HG03103 (cell line): Measurements from ENCODE around the gene GUCD1.

Experiments
- ATAC-seq: cut with Tn5 transposase; IDR thresholded peaks from one replicate; pipeline ENCODE4 v1.9.1; 2021; ENCODE audit warnings: low read depth; ENCODE audit not compliant: unreplicated experiment

The GUCD1 gene

GRCh38 chr22:24506802-24507438 is 48.0 kb downstream of the GUCD1 start:
- no peak for ATAC-seq

GRCh38 chr22:24504956-24505736 is 49.8 kb downstream of the GUCD1 start:
- no peak for ATAC-seq

DNA sequence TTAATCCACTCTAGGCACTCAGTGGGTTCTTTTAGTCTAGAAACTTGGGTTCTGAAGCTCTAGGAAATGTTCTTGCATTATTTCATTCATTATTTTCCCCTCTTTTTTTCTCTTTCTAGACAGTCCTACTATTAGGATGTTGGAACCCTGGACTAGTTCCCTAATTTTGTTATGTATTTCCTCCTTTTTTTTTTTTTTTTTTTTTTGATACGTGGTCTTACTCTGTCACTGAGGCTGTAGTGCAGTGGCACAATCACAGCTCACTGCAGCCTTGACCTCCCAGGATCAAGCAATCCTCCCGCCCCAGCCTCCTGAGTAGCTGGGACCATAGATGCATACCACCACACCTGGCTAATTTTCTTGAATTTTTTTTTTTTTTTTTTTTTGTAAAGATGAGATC is 50.4 kb downstream of the GUCD1 start:
- ATAC-seq = no peak

- no peak for ATAC-seq
Measured at GRCh38 chr22:24503843-24504338, 51.0 kb downstream of the GUCD1 start.

DNA sequence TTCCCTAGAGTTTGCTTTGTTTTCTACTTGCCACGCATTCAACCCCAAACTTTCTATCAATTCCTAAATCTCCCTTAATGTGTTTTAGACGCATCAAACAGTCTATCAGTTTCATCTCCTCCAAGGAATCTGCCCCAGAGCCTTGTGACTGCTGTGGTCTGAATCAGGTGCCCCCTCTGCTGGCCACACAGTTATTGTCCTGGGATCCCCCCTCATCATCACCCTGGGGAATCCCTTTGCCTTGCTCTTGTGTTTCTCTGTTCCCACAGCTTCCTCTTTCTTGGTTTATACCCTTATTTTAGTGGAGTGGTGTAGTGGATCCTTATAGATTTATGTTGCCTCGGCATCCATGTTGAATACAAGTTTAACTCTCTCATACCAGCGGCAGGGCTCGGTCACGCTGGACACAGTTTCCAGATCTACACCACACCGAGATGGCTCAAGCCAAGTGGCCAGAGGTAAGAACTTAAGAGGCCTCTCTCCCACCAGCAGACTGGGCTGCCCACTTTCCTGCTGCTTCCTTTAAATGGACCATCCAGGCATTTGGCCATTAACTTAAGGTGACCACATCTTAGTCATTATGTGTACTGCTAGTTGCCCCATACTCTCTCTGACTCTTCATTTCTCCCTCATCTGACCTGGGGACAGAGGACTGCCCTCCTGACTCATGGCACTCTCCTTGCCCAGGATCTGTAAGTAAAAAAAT is 51.6 kb downstream of the GUCD1 start:
- ATAC-seq = no peak

GRCh38 chr22:24502541-24502940 is 52.4 kb downstream of the GUCD1 start:
- ATAC-seq = no peak

DNA sequence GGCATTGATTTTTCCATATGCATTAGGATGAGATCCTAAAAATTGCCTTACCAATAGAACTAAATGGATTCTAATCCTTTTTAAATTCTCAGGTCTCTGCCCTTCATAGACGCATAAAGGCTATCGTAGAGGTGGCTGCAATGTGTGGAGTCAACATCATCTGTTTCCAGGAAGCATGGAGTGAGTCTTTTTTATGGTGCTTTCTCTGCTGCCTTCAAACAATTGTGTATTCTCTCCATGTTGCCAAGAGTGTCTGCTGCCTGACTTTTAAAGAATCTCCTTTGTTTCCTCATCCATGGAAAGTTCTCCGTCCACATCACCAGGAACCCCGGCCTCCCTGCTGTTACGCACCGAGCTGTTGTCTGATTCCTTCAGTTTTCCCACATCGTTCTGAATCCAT is 52.9 kb downstream of the GUCD1 start:
- no peak for ATAC-seq

DNA sequence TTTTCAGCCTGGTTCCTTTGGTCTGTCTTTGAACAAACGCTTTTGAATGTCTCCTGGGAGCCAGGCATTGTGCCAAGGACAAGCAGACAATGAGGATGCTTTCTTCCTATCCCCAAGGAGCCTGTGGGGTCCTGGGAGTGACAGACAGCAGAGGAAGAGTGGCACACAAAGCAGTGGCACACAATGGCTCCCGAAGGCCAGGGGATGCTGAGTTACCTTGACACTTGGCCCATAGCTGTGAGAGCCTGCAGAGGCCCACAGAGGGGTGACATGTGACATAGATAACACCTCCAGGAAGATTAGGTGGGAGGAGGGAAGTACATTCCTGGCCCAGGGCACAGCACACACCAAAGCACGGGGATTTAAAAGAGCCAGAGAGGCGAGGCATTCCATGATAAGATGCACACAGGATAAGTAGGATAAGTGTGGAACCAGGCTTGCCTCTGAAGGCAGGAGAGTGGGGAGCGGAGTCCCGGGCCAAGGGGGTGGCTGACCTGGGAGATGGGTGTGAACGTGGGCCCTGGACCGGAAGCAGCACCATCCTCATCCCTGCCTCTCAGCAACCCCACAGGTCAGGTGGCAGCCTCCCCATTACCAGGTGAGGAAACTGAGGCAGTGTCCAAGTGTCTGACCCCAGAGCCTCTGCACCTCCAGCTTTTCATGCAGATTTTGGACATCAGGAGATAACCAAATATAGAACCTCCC is 53.5 kb downstream of the GUCD1 start:
- no peak for ATAC-seq

DNA sequence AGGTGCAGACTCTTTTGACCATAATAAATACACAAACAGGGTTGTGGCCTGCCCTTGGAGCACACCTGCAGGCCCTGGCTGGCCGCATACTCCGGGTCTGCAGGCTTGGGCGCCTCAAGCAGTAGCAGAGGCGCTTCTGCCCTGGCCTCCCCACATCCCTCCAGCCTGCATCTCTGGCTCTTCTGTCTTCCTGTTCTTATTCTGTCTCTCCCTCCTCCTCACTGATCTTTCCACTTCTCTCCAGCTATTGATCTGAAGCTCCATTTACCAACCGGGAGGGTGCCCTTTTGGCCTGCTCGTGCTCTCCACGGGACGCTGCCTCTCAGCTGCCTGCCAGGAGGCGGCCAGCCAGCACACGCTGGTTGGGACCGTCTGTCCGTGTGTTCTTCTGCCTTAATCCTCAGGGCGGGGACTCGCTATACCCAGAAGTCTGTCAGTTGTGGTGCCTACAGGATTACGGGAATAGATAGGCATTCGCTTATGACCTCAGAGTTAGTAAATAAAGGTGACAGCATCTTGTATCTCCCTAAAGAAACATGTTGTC is 54.6 kb downstream of the GUCD1 start:
- no peak for ATAC-seq

DNA sequence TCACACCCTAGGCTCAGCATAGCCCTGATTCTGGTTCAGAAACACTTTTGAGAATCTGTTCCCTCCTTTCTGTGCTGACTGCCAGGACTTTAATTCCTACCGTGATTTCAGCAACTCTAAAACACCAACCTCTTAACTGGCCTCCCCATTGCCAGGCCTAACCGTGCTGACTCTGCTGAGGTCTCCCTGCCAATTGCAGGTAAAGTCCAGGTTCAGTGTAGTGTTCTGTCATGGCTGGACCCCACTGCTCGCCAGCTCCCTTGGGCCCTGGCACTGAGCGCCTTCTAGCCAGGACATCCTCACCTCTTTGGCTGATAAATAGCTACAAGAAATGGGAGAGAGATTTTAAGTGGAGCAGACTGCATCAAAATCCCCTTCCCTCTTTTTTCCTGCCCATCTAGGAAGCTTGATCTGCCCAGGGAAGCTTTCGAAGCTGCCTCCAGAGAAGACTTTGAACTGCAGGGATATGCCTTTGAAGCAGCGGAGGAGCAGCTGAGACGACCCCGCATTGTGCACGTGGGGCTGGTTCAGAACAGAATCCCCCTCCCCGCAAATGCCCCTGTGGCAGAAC is 55.1 kb downstream of the GUCD1 start:
- ATAC-seq = no peak

DNA sequence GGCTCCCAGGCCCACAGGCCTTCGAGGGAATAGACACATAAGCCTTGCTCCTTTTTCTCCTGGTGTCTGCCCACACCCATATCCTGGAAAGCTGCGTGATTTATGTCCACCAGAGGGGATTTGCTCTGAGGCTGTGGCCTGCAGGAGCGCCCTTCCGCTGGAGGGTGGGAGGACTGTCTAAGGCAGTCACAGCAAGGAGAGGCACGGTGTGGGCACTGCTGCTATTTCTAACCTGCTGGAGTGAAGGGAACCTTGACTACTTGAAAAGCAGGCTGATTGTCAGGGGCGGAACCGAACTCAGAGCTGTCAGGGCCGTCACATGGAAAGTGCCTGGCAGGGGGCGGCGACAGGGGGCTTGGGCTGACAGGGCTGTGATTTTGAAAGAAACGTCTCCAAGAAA is 56.1 kb downstream of the GUCD1 start:
- no peak for ATAC-seq

DNA sequence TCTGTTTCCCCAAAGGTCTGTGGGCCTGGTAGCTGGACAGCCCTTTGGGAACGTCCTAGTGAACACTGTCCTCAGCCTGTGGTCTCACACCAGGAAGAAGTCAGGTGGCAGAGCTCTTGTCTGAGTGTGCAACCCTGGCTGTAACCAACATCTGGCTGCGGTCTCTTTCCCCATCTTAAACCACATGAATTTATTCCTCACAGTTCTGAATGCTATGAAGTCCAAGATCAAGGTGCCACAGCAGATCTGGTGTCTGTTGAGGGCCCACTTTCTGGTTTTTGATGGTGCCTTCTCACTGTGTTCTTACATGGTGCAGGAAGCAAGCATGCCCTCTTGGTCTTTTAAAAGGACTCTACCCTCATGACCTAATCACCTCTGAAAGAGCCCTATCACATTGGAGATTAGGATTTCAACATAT is 57.1 kb downstream of the GUCD1 start:
- no peak for ATAC-seq

GRCh38 chr22:24496661-24497060 is 58.3 kb downstream of the GUCD1 start:
- no peak for ATAC-seq

DNA sequence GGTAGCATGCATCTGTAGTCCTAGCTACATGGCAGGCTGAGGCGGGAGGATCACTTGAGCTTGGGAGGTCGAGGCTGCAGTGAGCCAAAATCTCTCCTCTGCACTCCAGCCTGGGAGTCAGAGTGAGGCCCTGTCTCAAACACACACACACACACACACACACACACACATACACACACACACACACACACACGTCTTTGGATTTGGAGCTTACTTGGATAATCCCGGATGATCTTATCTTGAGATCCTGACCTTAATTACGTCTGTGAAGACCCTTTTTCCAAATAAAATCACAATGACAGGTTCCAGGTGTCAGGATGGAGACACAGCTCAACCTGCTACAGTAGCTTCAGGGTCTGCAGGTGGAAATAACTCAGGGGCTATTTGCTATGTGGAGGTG is 58.7 kb downstream of the GUCD1 start:
- ATAC-seq = no peak

DNA sequence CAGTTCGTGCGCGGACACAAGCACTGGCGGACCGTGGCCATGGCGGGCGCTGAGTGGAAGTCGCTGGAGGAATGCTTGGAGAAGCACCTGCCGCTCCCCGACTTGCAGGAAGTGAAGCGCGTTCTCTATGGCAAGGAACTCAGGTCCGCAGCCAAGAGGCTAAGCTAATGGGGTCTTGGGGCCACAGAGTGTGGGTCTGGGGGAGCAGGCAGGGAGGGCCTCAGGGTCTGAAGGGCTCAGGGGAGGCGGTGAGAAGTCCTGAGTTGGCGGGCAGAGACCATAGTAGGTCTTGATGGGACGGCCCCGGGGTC is 59.6 kb downstream of the GUCD1 start:
- ATAC-seq = no peak

DNA sequence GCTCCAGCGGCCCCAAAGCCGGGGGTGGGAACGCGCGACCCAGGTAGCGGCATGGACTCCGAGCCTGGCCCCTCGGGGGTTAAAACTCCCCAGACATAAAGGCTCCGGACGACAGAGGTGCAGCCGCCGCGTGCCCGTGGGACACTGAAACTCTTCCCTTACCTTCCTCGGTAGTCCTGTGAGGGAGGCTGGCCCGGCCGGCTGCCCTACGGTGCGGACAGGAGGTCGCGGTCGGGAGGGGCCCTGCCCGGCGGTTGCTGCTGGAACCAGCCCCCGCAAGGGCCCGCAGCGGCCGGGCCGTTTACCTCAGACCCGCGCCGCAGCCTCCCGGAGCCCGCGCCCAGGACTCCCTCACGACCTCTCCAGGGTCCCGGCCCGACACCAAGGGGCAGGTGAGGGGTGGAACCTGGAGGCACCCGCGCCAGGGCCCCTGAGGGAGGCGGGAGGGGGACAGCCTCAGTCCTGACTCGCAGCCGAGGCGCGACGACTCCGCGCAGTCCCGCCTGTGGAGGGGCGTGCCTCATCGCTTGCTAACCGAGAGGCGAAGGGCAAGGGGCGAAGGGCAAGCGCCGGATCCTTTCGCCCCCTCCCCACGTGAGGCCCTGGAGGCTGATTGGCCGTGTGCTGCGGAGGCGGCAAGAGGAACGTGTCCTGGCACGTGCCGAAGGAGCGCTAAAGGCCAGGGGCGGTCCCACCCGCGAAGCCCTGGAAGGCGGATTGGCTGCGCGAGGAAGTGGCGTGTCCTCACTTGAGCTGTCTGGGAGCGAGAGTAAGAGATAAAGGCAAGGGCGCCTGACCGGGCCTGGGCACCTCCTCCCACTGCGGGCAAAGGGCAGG is 60.2 kb downstream of the GUCD1 start, which contains the start of gene UPB1:
Gene UPB1, plus strand, starts transcription at position 805 of the 837 bp plus-strand sequence. CDS start 72 bp downstream, outside the sequence.
- ATAC-seq = no peak

GRCh38 chr22:24494167-24494527 is 60.8 kb downstream of the GUCD1 start:
- ATAC-seq = no peak

GRCh38 chr22:24492391-24492790 is 62.5 kb downstream of the GUCD1 start:
- no peak for ATAC-seq
